Body of pancreas (tissue), 4 donors: Measurements from ENCODE around the gene CSF1R.

Experiments
- CTCF ChIP-seq, 7 experiments: fragments of 450-650 bp in 4 of 7; fragments of 200-600 bp in 3 of 7; sonication (generic) in 3 of 7; IDR thresholded peaks; one replicate each; pipeline ENCODE4 v1.5.1; 2016 to 2019; ENCODE audit warnings: antibody characterized with exemption in 7 of 7
- POLR2A ChIP-seq, 3 donors: fragments of 450-650 bp; IDR thresholded peaks; one replicate each; pipeline ENCODE4 v1.6.1; 2016; ENCODE audit warnings: antibody characterized with exemption in 3 of 3, mild to moderate bottlenecking in 2 of 3

GRCh38 chr5:150065886-150066285 is 20.5 kb downstream of the CSF1R start:
- TF ChIP-seq CTCF (IDR thresholded peaks at IDR 0.05) (no peak), POLR2A (IDR thresholded peaks at IDR 0.05) (no peak)
